ENCODE data around the gene PI4KA.

- no peak for TF ChIP-seq CTCF (conservative IDR thresholded peaks at IDR 0.05)
- no peak for TF ChIP-seq ZFX (IDR thresholded peaks at IDR 0.05)
These were observed 47.4 kb downstream of the PI4KA start for GRCh38 chr22:20811171-20811570.

Data from C4-2B (cell line).